ENCODE data around the gene ZCCHC9.
"Not testable (repeated sequence)": the region's sequence is repeated elsewhere in the genome, so short reads cannot be mapped to it uniquely, and the experiment has no call there.

ZCCHC9 gene

DNA sequence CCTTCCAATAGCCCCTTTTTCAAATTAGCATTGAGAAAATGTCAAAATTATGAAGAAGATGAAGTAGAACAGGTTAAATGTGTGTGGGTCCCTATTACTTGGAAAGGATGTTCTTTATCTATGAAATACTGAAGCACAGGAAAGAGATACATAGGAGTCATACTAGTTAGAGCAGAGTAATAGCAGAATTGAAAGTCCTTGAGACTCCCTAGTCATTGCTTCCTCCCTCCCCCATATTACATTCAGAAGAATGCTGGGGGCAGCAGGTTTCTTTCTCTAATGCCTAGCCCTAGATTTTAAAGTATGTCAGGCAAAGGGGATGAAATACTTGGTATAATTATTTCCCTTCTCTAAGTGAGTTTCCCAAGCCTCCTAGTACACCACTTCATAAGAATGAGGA, 4.4 kb downstream of the ZCCHC9 start:
- no peak for DNase-seq (ENCODE audit: low read depth, low spot score)

DNA sequence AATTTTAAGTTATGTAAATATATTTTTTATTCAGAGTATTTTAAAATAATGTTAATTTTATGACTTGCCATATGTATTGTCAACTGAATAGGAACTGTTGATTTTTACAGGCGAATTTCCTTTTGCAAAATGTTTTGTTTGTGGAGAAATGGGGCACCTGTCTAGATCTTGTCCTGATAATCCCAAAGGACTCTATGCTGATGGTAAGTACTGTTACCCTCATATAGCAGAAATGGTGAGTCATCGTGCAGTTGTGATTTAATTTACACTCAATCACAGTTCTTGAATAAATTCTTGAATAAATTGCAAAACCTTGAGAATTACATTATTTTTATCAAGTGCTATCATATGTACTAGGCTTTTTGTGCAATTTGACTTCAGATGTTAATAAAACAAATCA, 7.4 kb downstream of the ZCCHC9 start:
- no peak for DNase-seq (ENCODE audit: low read depth, low spot score)

DNA sequence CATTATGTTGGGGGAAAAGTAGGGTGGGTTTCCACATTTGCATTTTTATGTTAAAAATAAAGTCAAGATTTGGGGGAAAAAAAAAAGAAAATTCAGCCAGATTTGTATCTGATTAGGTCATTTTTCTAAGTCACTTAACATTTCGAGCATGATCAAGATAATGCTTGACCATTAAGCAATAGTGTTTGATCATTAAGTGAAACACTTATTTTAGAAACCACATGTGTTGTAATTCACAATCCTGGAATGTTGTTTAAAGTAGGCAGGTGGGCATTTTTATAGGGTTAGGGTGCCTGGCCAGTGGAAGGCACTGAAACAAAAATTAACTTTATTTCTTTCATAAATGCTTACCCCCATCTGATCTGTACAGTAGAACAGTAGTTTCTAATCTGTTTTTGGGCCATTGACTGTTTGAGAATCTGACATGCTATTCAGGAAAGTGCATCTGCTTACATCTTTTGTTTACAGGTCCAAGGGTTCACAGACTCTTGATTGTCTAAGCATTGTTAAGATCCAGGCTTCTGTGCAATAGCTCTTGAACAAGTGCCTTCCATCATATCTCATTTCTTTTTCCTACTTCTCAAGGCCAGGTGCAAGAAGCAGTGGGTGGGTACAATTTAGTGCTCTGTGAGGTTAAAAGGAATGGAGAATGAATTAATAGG, 9.1 kb downstream of the ZCCHC9 start:
- DNase-seq (ENCODE audit: low read depth, low spot score) = no peak

DNA sequence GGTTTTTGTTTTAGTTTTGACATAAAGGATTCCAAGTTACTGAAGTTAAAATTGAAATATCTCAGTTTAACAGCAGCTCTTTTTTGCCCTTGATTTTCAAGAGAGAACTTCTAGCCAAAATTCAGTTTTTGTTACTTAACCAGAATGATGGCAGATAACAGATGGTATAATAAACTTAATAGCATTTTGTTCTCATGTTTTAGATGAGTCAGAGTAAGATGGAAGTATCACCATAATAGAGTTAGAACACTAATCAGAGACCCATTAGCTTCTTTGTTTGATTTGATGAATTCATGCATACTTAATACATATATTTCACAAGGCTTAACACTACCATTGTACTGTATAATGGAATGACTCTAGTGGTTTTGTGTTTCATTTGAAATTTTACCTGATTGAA, 11.9 kb downstream of the ZCCHC9 start:
- DNase-seq (ENCODE audit: low read depth, low spot score) = no peak

DNA sequence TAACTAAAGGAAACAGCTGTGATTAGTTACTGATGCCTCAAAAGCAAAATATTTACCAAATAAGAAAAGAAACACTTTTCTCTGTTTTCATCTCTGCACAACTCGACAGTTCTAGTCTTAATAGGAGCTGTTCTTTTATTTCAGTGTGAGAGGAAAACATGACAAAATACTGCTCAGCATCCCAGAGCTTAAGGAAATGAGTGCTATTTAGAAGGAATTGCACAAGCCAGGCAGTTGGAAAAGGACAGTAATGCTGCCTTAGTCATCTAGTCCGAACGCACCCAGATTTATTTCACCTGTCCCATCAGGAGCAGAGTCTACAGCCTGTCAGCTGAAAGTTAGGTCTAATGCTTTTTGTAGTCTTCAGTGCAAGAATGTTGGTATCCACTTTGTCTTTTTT, 12.3 kb downstream of the ZCCHC9 start:
- no peak for DNase-seq (ENCODE audit: low read depth, low spot score)

DNA sequence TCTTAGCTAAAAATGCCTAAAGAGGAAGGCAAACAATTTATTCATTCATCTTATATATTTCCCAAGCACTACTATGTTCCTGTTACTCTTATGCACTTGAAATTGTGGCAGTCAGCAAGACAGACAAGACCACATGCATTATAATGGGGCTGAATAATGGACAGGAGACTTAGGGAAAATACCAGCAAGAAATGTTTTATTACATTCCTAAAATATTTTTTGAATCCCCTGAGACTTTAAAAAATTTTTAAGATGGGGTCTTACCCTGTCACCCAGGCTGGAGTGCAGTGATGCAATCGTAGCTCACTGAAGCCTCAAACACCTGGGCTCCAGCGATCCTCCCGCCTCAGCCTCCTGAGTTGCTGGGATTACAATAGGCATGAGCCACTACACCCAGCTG, 13.2 kb downstream of the ZCCHC9 start:
- DNase-seq (ENCODE audit: low read depth, low spot score) = no peak

DNA sequence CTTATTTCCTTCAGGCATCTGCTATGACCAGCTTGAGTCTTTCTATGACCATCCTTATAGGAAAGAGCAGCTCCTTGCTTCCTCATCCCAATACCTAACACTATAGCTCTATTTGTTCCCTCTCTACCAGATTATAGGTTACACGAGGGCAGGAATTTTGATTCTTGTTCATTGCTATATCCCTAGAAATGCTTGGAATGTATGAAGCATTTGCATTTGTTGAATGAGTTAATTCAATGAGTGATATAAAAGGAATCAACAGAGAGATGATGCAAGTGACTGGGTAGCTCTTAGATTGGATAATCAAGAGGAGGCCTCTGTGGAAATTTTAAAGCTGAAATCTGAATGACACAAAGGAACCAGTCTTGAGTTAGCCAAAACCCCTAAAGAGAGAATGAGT, 13.9 kb downstream of the ZCCHC9 start:
- no peak for DNase-seq (ENCODE audit: low read depth, low spot score)

DNA sequence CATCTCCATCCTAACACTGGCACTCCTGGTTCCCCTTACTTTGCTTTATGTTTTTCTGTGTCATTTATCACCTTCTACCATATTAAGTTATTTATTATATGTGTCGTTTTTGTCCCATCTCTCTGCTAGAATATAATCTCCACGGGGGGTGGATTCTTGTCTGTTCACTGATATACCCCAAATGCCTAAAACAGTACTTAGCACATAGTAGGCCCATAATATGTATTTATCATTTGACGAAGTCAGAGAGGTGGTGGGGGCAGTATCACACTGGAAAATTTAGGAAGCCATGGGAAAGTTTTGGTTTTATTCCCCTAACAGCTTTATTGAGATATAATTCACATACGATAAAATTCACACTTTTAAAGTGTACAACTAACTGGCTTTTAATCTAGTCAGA, 14.4 kb downstream of the ZCCHC9 start:
- DNase-seq (ENCODE audit: low read depth, low spot score) = no peak

DNA sequence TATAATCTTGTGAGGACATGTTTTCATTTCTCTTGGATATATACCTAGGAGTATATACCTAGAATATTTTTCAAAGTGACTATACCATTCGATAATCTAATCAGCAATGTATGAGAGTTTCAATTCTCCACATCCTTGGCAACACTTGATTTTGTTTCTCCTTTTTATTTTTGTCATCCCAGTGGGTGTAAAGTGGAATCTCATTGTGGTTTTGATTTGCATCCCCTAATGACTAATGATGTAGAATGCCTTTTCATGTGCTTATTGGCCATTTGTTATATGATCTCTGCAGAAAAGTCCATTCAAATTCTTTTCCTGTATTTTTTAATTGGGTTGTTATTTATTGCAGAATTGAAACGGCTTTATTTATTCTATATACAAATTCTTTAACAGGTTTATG, 15.2 kb downstream of the ZCCHC9 start:
- DNase-seq (ENCODE audit: low read depth, low spot score) = no peak

DNA sequence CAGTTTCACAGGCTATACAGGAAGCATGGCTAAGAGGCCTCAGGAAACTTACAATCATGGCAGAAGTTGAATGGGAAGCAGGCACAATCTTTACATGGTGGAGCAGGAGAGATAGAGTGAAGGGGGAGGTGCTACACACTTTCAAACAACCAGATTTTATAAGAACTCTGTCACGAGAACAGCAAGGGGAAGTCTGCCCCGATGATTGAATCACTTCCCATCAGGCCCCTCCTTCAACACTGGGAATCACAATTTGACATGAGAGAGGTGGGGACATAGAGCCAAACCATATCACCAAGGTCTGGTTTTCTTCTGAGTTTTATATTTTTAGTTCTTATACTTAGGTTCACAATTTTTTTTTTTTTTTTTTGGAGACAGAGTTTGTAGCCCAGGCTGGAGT, 16.1 kb downstream of the ZCCHC9 start:
- DNase-seq (ENCODE audit: low read depth, low spot score) = no peak

DNA sequence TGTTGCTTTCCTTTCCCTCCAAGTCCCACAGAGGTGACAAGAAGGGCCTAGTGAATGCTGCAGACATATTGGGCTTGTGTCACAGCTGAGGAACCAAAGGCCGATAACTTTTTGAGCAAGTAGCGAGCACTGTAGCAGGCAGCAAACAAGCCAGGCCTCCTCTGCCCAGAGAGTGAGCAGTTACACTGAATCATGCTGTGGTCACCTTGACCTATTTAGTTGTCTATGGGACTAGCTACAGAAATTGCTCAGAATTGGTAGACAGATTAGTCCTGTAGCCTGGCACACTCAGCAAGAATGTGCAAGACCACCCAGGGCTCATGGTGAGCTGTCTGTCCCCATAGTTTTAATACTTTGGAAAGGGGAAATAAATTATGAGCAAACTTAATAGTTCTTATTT, 25.2 kb downstream of the ZCCHC9 start:
- DNase-seq (ENCODE audit: low read depth, low spot score) = no peak

DNA sequence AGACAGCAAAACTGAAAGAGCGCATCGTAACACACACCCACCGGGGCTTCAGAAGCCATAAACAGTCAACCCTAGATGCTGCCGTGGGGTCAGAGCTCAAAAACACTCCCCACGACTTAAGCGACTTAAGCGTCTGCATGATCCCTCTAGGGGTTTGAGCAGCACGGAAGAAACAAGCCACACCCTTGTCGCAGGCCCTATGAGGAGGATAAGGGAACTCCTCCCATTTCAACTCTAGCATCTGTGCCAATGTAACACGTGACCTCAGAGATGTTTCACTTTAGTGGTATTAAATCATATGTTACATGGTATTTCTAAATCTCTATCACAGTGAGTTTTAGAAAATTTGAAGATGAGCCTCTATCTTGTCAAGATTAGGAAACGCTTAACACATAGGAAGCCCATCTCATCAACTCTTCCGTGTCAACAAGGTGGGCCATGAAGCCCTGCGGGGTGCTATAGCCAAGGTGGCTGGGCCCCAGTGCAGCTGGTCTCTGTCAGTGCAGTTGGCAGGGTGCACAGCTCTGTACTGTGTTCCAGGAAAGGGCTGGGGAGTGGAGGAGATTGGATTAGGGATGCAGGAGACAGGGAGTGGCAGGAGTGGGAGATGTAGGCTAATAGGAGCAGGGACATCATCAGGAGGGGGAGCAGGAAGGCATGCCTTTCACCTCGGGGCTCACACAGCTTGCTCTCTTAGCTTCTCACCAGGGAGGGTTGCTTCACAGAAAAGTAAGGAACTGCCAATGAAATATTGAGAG, 33.1 kb downstream of the ZCCHC9 start:
- no peak for DNase-seq (ENCODE audit: low read depth, low spot score)

DNA sequence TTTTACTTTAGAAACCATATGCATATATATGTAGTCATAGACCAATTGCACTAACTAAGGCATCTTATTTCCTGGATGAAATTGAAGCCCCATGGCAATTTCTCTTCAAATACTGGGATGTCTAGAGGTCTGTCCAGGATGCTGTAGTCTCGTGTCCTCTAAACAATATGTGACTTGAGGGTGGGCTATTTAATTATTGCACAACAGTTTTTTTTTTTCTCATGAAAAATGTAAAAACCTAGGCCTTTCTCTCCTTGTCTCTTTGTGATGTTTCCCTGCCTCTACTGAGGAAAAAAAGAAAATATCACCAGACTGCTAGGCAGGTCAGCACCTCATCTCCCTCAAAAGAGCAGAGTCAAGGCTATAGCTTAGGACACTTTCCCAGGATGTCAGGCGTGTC, 34.6 kb downstream of the ZCCHC9 start:
- DNase-seq (ENCODE audit: low read depth, low spot score) = no peak

DNA sequence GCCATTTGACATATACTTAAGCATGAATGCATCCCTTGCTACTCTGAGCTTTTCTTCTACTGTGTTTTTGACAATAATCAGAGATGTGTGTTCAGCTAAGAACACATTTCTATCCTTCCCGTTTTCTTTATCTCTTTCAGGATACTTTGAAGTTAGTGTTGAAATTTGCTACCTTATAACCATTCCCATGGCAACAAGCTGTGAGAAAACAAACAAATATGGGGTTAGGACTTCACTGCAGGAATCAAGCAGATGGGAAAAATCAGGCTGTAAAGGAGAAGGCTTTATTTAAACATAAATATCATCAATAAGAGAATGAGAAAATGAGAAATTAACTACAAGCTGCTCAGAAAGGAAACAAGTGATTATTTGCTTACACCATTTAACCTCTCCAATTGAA, 35.2 kb downstream of the ZCCHC9 start:
- no peak for DNase-seq (ENCODE audit: low read depth, low spot score)

DNA sequence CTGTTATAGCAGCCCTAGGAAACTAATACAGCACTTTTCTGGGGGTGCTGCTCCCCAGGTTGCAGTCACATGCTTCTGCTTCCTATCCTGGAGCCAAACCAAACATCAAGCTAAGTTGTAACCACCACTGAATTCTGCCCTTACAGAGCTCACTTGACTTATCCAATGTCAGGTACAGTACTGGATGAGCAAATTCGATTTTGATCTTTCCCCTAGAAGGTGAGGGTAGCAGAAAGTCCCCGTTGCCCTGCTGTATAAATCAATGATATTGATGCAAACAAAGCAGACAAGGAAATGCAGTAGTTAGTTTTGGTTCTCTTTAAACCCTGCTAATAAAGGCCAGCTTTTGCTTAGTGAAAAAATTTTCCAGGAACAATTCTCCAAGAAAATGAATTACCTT, 36.4 kb downstream of the ZCCHC9 start:
- no peak for DNase-seq (ENCODE audit: low read depth, low spot score)

DNA sequence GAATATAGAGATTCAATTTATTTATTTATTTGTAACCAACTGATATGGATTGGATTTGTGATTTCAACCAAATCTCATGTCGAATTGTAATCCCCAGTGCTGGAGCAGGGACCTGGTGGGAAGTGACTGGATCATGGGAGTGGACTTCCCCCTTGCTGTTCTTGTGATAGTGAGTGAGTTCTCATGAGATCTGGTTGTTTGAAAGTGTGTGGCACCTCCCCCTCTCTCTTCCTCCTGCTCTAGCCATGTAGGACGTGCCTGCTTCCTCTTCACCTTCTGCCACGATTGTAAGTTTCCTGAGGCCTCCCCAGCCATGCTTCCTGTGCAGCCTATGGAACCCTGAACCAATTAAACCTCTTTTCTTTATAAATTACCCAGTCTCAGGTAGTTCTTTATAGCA, 36.8 kb downstream of the ZCCHC9 start:
- DNase-seq (ENCODE audit: low read depth, low spot score) = not testable (repeated sequence)

DNA sequence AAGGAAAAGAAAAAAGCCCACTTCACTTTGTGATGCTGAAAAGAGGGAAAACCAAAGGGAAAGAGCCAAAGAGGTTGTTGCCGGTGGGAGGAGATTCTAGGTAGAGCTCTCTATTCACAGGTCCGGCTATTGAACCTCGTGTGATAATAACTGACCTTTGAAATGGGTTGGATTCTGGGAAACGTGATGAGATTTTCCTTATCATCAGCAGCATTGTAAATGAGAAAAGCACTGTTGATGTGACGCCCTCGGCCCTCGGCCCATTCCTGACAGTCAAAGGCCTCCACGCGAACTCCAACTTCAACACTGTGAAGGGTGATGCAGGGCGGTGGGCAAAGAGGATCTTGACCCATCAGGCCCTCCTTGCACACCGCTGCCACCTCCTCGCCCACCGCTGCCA, 43.3 kb downstream of the ZCCHC9 start:
- no peak for DNase-seq (ENCODE audit: low read depth, low spot score)

DNA sequence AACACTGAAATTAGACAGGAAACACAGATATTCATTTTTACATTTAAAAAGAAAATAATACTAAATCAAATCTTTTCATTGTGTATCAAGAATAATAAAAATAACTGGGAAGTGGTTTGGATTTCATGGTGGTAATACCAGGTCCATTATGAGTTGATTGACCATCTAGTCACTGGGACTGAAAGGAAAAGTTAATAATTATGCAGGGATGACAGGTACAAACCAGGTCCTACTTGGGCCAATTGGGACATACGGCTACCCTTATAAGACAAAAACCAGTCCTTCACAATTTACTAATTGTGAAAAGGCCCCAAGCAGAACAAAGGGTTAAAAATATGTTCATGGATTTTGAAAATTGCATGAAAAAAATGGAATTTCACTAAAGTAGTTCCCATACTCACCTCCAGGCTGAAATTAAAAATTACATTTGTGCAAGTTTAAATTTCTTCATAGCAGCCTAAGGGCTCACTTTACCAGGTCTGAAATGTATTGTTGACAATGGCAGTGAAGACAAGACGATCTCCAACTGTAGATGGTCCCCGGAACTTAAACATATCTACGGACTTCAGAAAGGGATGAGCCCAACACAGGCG, 44.1 kb downstream of the ZCCHC9 start:
- DNase-seq (ENCODE audit: low read depth, low spot score) = no peak

DNA sequence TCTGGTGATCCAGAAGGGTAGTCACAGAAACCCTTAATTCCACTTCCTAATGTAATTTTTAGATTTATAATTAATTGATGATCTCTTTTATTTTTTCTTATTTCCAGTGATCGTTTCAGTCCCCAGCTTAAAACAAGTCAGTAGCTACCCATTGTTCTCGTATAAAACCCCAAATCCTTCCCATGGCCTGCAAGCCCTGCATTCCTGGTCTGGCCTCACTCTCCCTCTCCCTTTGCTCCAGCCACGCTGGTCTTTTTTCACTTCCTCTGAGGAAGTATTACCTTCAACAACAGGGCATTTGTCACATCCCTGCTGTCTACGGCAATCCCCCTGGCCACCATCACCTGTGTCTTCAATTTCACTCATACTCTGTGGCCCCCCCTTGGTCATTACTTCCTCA, 47.8 kb downstream of the ZCCHC9 start:
- DNase-seq (ENCODE audit: low read depth, low spot score) = no peak

DNA sequence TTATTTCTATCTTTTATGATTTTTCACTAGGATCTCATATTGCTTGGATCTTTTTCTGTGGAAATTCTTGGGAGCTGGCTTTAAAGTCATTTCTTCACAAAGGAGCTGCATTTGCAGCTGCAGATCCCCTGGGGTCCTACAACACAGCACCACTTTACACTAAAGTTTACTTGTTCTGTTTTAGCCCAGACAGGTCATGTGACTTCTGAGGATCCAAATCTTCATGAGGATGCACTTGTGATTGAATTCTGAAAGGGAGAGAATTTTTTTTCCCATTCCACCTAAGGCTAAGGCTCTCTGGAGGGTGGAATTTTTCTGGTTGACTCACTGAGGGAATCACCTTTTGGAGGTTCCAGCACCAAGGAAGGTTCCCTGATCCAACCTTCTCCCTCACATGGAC, 49.1 kb downstream of the ZCCHC9 start:
- no peak for DNase-seq (ENCODE audit: low read depth, low spot score)

DNA sequence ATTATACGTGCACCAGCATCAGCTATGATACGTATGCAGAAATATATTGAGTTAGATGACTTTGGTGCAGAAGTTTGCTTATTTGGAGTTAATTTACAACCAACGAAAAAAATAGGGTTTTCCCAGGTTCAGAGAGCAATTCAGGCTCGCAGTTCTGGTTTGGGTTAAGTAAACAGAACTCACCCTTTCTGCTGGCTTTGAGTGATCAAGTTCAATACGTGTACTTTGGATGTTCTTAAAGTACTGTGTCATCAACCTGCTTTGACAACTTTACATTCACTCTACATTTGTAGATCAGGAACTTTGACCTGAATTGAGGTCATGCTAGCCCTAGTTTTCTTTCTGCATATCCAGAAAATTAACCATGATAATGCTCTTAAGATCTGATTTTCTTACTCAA, 51.8 kb downstream of the ZCCHC9 start:
- DNase-seq (ENCODE audit: low read depth, low spot score) = no peak

DNA sequence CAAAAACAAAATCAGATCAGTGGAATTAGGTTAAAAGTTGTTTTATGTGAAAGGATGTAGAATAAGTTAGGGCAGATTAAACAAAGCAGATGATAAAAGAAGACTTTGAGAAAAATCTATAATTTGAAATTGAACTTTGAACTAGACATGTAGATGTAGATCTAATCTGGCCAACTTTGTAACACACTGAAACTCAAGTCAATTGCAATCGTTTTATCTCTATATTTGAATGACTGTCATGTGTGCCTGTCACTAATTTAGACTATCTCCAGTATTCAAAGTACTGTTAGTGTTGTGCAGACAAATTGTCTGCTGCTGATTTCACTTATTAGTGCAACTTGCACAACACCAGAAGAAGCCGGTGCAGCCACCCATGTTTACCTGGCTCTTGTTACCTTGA, 52.7 kb downstream of the ZCCHC9 start:
- DNase-seq (ENCODE audit: low read depth, low spot score) = no peak

Data from activated naive CD8-positive, alpha-beta T cell treated with anti-CD3 and anti-CD28 coated beads, Interleukin-2, amount 50 U/mL, for 16 hours (primary cell).